ENCODE data around the gene DEFB115.

DNA sequence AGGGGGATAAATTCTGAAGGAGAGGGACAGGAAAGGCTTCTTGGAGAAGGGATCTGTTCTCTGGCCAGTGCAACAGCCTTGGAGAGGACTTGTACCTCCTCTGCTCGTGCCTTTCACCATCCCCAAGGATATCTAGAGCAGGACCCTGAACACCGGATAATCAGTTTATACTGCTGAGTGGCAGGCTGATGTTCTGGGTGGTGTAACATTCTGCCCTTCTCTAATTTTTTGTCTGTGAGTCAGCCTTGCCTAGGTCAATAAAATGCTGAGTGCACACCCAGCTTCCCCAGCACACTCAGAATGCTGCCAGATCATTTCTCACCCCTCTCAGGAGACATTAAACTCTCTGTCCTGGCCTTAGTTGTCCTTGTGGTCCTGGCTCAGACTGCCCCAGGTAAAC, at the start of gene DEFB115:
- TF ChIP-seq, protein P1, sequence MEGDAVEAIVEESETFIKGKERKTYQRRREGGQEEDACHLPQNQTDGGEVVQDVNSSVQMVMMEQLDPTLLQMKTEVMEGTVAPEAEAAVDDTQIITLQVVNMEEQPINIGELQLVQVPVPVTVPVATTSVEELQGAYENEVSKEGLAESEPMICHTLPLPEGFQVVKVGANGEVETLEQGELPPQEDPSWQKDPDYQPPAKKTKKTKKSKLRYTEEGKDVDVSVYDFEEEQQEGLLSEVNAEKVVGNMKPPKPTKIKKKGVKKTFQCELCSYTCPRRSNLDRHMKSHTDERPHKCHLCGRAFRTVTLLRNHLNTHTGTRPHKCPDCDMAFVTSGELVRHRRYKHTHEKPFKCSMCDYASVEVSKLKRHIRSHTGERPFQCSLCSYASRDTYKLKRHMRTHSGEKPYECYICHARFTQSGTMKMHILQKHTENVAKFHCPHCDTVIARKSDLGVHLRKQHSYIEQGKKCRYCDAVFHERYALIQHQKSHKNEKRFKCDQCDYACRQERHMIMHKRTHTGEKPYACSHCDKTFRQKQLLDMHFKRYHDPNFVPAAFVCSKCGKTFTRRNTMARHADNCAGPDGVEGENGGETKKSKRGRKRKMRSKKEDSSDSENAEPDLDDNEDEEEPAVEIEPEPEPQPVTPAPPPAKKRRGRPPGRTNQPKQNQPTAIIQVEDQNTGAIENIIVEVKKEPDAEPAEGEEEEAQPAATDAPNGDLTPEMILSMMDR (IDR thresholded peaks at IDR 0.05): no peak
- no peak for TF ChIP-seq POLR2A (IDR thresholded peaks at IDR 0.05)
- TF ChIP-seq POLR2AphosphoS5 (IDR thresholded peaks at IDR 0.05): no peak

Data from transverse colon (tissue), 4 donors.